Activated CD8-positive, alpha-beta T cell treated with anti-CD3 and anti-CD28 coated beads for 36 hours (primary cell): ENCODE data around the gene PPL. TPM values are rescaled to one million over a fixed set of nuclear protein-coding genes. Genes with fewer than 3 reads are reported as not detected.

ENCODE experiments used
- ATAC-seq: fragments of 200-7000 bp; cut with Tn5 transposase; one replicate; pipeline ENCODE4 v1.10.0; 2021; ENCODE audit warnings: mild to moderate bottlenecking, moderate library complexity
- CTCF ChIA-PET: fragments of 350-600 bp; sonication (Branson Sonifier 250); formaldehyde crosslinking; loops from one replicate; lab custom pipeline; 2021; ENCODE audit warnings: antibody characterized with exemption; lab: Charles Lee
- POLR2A ChIA-PET: fragments of 350-600 bp; sonication (Branson Sonifier 250); formaldehyde crosslinking; loops from one replicate; lab custom pipeline; 2021; ENCODE audit warnings: antibody characterized with exemption; lab: Charles Lee
- DNase-seq: peaks from one replicate; pipeline ENCODE4 v3.0.0-alpha.2; 2020
- H3K27ac Mint-ChIP-seq: one replicate; pipeline ENCODE4 v1.8.0; 2021; ENCODE audit warnings: mild to moderate bottlenecking, mixed read lengths
- H3K27me3 Mint-ChIP-seq: one replicate; pipeline ENCODE4 v1.8.0; 2021; ENCODE audit warnings: mixed read lengths
- H3K36me3 Mint-ChIP-seq: one replicate; pipeline ENCODE4 v1.8.0; 2021; ENCODE audit warnings: low read depth, mixed read lengths
- H3K4me1 Mint-ChIP-seq: one replicate; pipeline ENCODE4 v1.8.0; 2021; ENCODE audit warnings: low read depth, mixed read lengths
- H3K4me3 Mint-ChIP-seq: one replicate; pipeline ENCODE4 v1.8.0; 2021; ENCODE audit warnings: mild to moderate bottlenecking, moderate library complexity, mixed read lengths
- H3K9me3 Mint-ChIP-seq: one replicate; pipeline ENCODE4 v1.8.0; 2021; ENCODE audit warnings: mixed read lengths
- intact Hi-C: fragments of 100-400 bp; cut with micrococcal nuclease; formaldehyde crosslinking; loops from one replicate; pipeline ENCODE4 v1.10.0; 2022
- total RNA-seq, 2 experiments: library from RNA; stranded (reverse); gene quantifications; one replicate each; pipeline ENCODE4 v1.2.3, GENCODE V29; 2021
- TF ChIP-seq, protein P1 (sequence below): fragments of 200-600 bp; IDR thresholded peaks from one replicate; pipeline ENCODE4 v1.8.0; 2022; ENCODE audit warnings: antibody characterized with exemption, mild to moderate bottlenecking

PPL gene
- total RNA-seq, 2 experiments from 2014 or later: 0.05 TPM; not detected in 1

DNA sequence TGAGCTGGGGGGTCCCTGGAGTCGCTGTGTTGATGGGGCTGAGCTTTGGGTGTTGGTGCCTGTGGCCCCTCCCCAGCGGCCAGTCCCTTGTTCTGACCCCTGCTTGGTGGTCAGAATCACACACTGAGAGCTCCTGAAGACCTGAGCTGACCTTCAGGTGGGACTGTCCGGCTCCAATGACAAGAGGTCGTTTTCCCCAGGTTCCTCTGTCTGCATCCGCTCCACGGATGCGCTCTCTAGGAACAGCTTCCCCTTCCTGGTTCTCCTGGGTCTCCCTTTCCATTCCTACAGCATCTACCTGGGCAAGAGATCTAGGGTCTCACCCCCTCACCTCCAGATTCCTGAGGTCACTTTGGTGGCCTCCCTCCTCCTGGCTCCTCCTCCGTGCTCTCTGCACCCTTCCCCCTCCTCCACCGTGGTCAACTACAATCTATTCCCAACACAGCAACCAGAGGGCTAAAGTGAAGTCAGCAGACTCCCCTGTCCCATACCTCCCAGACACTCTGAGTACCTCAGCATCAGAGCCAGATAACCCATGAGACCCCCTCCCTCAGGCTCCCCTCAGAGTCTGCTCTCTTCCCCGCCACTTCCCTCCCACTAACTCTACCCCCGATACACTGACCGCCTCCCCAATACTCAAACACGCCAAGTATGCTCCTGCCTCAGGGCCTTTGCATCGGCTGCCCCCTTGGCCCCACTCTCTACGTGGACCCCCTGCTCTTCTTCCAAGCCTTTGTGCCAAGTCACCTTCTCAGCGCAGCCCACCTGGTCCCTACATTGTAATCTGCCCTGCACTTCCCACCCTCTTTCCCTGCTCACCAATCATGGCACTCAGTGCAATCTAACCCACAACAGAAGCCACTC lies 12.2 kb upstream of the PPL start:
- intact Hi-C loops: no loop called here
- DNase-seq (no peak), ATAC-seq (no peak)
- ChIA-PET CTCF (no interaction called here), POLR2A (no interaction called here)
- H3K27me3 Mint-ChIP-seq: peaks cover 4% of the 10 kb centered on the region
- no peaks in the 10 kb centered on the region for H3K36me3 Mint-ChIP-seq
- no peaks in the 10 kb centered on the region for H3K9me3 Mint-ChIP-seq
- no peak overlapping the region for H3K4me3 Mint-ChIP-seq
- TF ChIP-seq, protein P1, sequence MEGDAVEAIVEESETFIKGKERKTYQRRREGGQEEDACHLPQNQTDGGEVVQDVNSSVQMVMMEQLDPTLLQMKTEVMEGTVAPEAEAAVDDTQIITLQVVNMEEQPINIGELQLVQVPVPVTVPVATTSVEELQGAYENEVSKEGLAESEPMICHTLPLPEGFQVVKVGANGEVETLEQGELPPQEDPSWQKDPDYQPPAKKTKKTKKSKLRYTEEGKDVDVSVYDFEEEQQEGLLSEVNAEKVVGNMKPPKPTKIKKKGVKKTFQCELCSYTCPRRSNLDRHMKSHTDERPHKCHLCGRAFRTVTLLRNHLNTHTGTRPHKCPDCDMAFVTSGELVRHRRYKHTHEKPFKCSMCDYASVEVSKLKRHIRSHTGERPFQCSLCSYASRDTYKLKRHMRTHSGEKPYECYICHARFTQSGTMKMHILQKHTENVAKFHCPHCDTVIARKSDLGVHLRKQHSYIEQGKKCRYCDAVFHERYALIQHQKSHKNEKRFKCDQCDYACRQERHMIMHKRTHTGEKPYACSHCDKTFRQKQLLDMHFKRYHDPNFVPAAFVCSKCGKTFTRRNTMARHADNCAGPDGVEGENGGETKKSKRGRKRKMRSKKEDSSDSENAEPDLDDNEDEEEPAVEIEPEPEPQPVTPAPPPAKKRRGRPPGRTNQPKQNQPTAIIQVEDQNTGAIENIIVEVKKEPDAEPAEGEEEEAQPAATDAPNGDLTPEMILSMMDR: no peak
- peaks cover 2% of the 10 kb centered on the region for H3K4me1 Mint-ChIP-seq
- no peak overlapping the region for H3K27ac Mint-ChIP-seq

DNA sequence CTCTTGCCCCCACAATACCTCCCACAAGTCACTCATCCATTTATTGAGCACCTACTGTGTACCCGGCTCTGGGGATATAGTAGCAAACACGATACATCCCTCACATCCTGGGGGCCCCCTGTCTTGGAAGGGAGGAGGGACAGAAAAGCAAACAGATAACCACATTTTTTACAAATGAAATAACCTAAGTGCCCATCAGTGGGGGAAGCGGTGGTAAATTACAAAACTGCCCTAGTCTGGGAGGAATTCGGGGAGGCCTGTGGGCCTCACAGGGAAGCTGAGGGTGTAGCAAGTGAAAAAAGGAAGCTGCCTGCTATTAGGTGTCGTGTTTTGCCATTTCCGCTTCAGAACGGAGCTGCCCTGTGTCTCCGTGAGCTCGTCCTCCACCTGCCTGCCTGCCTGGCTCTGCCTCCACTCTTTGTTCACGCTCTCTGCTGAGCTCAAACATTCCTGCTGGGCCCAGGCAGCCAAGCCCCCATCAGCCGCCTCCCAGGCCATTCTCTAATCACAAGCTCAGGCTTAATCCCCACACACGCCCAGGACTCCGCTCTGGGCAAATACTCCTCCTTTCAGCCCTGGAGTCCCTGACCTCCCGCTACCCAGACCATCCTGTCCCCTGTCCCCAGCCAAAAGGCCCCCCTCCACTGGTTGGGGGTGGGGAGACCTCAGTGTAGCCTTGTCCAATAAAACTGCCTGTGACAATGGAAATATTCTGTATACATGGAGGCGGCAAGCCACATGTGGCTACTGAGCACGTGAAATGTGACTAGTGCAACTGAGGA lies 11.0 kb upstream of the PPL start:
- Mint-ChIP-seq H3K27me3 (peaks cover 4% of the 10 kb centered on the region), H3K4me3 (no peak overlapping the region), H3K36me3 (no peaks in the 10 kb centered on the region), H3K27ac (no peak overlapping the region), H3K4me1 (peaks cover 2% of the 10 kb centered on the region), H3K9me3 (no peaks in the 10 kb centered on the region)
- ChIA-PET CTCF (no interaction called here), POLR2A (no interaction called here)
- DNase-seq: no peak
- no peak for ATAC-seq
- intact Hi-C loops: no loop called here
- TF ChIP-seq, protein P1: no peak

DNA sequence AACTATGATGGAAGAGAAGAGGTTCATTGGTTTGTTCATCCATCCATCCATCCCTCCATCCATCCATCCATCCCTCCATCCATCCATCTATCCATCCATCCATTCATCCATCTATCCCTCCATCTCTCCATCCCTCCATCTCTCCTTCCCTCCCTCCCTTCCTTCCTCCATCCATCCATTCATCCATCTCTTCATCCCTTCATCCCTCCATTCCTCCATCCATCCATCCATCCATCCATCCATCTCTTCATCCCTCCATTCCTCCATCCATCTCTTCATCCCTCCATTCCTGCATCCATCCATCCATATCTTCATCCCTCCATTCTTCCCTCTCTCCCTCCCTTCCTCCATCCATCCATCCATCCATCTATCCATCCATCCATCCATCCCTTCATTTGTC lies 10.0 kb upstream of the PPL start:
- Mint-ChIP-seq H3K4me1 (peaks cover 2% of the 10 kb centered on the region), H3K27ac (no peak overlapping the region), H3K27me3 (peaks cover 4% of the 10 kb centered on the region), H3K36me3 (no peaks in the 10 kb centered on the region), H3K9me3 (no peaks in the 10 kb centered on the region), H3K4me3 (no peak overlapping the region)
- CTCF ChIA-PET: no interaction called here
- DNase-seq: no peak
- intact Hi-C loops: no loop called here
- ATAC-seq: no peak
- TF ChIP-seq, protein P1: no peak
- POLR2A ChIA-PET: no interaction called here

DNA sequence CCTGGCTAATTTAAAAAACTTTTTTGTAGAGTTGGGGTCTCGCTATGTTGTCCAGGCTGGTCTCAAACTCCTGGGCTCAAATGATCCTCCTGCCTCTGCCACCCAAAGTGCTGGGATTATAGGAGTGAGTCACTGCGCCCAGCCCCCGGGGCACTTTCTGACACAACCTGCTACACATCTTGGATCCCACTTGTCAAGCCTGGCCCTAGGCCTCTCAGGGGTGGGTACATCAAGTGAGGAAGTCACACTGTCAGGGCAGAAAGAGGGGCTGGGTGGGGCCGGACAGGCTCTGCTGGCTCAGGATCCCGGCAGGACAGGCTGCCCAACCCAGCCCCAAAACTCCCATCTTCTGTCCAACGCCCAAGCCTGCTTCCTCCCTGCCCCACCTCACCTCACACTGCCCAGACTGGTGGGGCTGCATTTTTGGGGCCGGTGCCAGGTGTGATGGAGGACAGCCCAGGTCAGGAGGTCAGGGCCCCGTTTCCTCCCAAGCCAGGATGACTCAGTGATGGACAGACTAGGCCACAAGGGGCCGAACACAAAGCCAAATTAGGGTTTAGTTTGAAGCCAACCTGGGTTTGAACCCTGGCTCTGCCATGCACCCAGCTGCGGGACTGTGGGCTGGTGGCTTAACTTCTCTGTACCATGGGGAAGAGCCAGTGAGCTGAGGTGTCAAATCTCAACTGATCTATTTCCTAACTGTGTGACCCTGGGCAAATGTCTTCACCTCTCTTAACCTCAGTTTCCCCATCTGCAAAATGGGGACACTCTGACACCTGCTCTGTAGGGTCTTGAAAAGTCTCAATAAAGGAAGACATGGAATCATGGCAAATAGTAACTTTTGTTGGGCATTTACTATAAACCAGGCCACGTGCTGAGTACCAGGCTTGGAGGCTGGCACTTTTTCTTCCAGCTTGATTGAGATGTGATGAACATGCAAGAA lies 8.9 kb upstream of the PPL start:
- Mint-ChIP-seq H3K4me3 (no peak overlapping the region), H3K4me1 (peaks cover 2% of the 10 kb centered on the region), H3K27me3 (peaks cover 4% of the 10 kb centered on the region), H3K9me3 (no peaks in the 10 kb centered on the region), H3K36me3 (no peaks in the 10 kb centered on the region), H3K27ac (no peak overlapping the region)
- ChIA-PET POLR2A (no interaction called here), CTCF (no interaction called here)
- TF ChIP-seq, protein P1: no peak
- intact Hi-C loops: no loop called here
- ATAC-seq: no peak
- no peak for DNase-seq
